Endodermal cell (in vitro differentiated cells): ENCODE data around the gene LRP3. TPM values are rescaled to one million over a fixed set of nuclear protein-coding genes. Genes with fewer than 3 reads are reported as not detected.
"Not testable (repeated sequence)": the region's sequence is repeated elsewhere in the genome, so short reads cannot be mapped to it uniquely, and the experiment has no call there.

Source experiments
- DNase-seq: peaks from one replicate; pipeline ENCODE4 v3.0.0-alpha.2; 2017
- H3K27ac ChIP-seq: 2 replicates; pipeline ENCODE4 v1.5.1; 2013; ENCODE audit warnings: mild to moderate bottlenecking, low read depth, low read length, moderate library complexity
- H3K27me3 ChIP-seq: 2 replicates; pipeline ENCODE4 v1.6.1; 2013; ENCODE audit warnings: mild to moderate bottlenecking, low read length, moderate library complexity; ENCODE audit not compliant: insufficient read depth, control insufficient read depth, poor library complexity, severe bottlenecking
- H3K36me3 ChIP-seq: 2 replicates; pipeline ENCODE4 v1.7.0; 2013; ENCODE audit warnings: mild to moderate bottlenecking, low read length, moderate library complexity; ENCODE audit not compliant: control insufficient read depth, insufficient read depth
- H3K4me1 ChIP-seq: one replicate; pipeline ENCODE4 v1.7.0; 2013; ENCODE audit warnings: low read length; ENCODE audit not compliant: control insufficient read depth, insufficient read depth
- H3K4me3 ChIP-seq: 2 replicates; pipeline ENCODE4 v1.5.1; 2013; ENCODE audit warnings: mild to moderate bottlenecking, low read length, moderate library complexity
- H3K9ac ChIP-seq: 2 replicates; pipeline ENCODE4 v1.6.1; 2013; ENCODE audit warnings: mild to moderate bottlenecking, low read length, moderate library complexity; ENCODE audit not compliant: poor library complexity, severe bottlenecking; ENCODE audit errors: extremely low read depth
- H3K9me3 ChIP-seq: 2 replicates; pipeline ENCODE4 v1.6.1; 2013; ENCODE audit warnings: mild to moderate bottlenecking, low read length, moderate library complexity; ENCODE audit not compliant: control insufficient read depth
- H3K27ac Mint-ChIP-seq: 2 replicates; pipeline ENCODE4 v1.8.0; 2020; ENCODE audit warnings: mixed read lengths
- H3K27me3 Mint-ChIP-seq: 2 replicates; pipeline ENCODE4 v1.8.0; 2021; ENCODE audit warnings: mild to moderate bottlenecking, mixed read lengths; ENCODE audit not compliant: insufficient read depth
- H3K36me3 Mint-ChIP-seq: 2 replicates; pipeline ENCODE4 v1.8.0; 2020; ENCODE audit warnings: low read depth, mixed read lengths
- H3K4me1 Mint-ChIP-seq: 2 replicates; pipeline ENCODE4 v1.8.0; 2020; ENCODE audit warnings: mixed read lengths
- H3K4me3 Mint-ChIP-seq: 2 replicates; pipeline ENCODE4 v1.8.0; 2020; ENCODE audit warnings: mild to moderate bottlenecking, moderate library complexity, mixed read lengths
- H3K9me3 Mint-ChIP-seq: 2 replicates; pipeline ENCODE4 v1.8.0; 2020; ENCODE audit warnings: mild to moderate bottlenecking, mixed read lengths
- WGBS, 2 experiments: methylation state at CpG; one replicate each; pipeline versions ENCODE4 v1.1.5 to v1.1.7; 2013; ENCODE audit warnings: missing lambda C conversion rate in 2 of 2, mixed read lengths in 1 of 2; ENCODE audit not compliant: insufficient coverage in 1 of 2, insufficient read length in 1 of 2; 5-methylcytosine and 5-hydroxymethylcytosine counted together
- total RNA-seq, 2 donors: library from RNA; stranded (reverse); fragmentation: NEBNext Ultra II Directional in 1 of 2; extraction: Animal tissue kit (Norgen Biotek cat#: 25700) in 1 of 2; gene quantifications; 2 replicates in 1 of 2; 3 replicates in 1 of 2; pipeline ENCODE4 v1.2.1, GENCODE V29; 2021
- TF ChIP-seq, protein P1 (sequence below): fragments of 200-600 bp; sonication (generic); conservative IDR thresholded peaks from 2 replicates; pipeline ENCODE4 v1.5.0; 2021; ENCODE audit warnings: antibody characterized with exemption, mild to moderate bottlenecking

LRP3 gene
- total RNA-seq, 2 donors from 2014 or later: 21.2 to 34.4 TPM

DNA sequence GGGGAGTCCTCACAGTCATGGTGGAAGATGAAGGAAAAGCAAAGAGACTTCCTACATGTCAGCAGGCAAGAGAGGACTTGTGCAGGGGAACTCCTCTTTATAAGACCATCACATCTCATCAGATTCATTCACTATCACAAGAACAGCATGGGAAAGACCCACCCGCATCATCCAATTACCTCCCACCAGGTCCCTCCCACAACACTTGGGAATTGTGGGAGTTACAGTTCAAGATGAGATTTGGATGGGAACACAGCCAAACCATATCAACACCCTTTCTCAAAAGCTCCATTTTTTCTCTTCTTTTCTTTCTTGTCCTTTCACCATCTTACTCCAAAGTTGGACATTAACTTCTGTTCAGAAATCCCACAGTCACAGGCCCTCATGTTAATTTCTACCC, 4.7 kb upstream of the LRP3 start:
- no peak overlapping the region for H3K4me3 Mint-ChIP-seq
- Histone ChIP-seq H3K27ac (no peak overlapping the region), H3K36me3 (no peaks in the 10 kb centered on the region), H3K27me3 (peaks cover 18% of the 10 kb centered on the region), H3K4me1 (no peaks in the 10 kb centered on the region), H3K9ac (no peak overlapping the region), H3K9me3 (no peaks in the 10 kb centered on the region), H3K4me3 (no peak overlapping the region)
- DNase-seq: peak; percentile 7
- no peak overlapping the region for H3K27ac Mint-ChIP-seq
- H3K4me1 Mint-ChIP-seq: no peaks in the 10 kb centered on the region
- H3K27me3 Mint-ChIP-seq: peaks cover 35% of the 10 kb centered on the region
- no CpG with 5 or more reads among the region's 1 CpG for WGBS, 2 experiments
- TF ChIP-seq, protein P1, sequence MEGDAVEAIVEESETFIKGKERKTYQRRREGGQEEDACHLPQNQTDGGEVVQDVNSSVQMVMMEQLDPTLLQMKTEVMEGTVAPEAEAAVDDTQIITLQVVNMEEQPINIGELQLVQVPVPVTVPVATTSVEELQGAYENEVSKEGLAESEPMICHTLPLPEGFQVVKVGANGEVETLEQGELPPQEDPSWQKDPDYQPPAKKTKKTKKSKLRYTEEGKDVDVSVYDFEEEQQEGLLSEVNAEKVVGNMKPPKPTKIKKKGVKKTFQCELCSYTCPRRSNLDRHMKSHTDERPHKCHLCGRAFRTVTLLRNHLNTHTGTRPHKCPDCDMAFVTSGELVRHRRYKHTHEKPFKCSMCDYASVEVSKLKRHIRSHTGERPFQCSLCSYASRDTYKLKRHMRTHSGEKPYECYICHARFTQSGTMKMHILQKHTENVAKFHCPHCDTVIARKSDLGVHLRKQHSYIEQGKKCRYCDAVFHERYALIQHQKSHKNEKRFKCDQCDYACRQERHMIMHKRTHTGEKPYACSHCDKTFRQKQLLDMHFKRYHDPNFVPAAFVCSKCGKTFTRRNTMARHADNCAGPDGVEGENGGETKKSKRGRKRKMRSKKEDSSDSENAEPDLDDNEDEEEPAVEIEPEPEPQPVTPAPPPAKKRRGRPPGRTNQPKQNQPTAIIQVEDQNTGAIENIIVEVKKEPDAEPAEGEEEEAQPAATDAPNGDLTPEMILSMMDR: no peak
- H3K36me3 Mint-ChIP-seq: no peaks in the 10 kb centered on the region
- no peaks in the 10 kb centered on the region for H3K9me3 Mint-ChIP-seq

DNA sequence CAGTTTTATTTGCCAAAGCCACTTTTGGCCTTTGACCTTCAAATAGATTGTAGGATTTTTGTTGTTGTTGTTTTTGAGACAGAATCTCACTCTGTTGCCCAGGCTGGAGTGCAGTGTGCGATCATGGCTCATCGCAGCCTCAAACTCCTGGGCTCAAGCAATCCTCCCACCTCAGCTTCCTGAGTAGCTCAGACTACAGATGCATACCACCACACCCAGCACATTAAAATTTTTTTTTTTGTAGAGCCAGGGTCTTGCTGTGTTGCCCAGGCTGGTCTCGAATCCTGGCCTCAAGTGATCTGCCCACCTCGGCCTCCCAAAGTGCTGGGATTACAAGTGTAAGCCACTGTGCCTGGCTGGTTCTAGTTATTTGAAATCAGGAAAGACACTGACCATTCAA, 3.0 kb upstream of the LRP3 start:
- 91 to 94% methylated on average over 4 of the region's 4 CpGs for WGBS, 2 experiments
- H3K4me3 ChIP-seq, H3K9me3 Mint-ChIP-seq, H3K4me1 Mint-ChIP-seq, H3K27ac ChIP-seq, H3K4me3 Mint-ChIP-seq, H3K9ac ChIP-seq, H3K27ac Mint-ChIP-seq, H3K36me3 ChIP-seq, DNase-seq, H3K4me1 ChIP-seq, H3K9me3 ChIP-seq, H3K36me3 Mint-ChIP-seq: not testable (repeated sequence)
- peaks cover 35% of the 10 kb centered on the region for H3K27me3 Mint-ChIP-seq
- H3K27me3 ChIP-seq: peaks cover 18% of the 10 kb centered on the region

DNA sequence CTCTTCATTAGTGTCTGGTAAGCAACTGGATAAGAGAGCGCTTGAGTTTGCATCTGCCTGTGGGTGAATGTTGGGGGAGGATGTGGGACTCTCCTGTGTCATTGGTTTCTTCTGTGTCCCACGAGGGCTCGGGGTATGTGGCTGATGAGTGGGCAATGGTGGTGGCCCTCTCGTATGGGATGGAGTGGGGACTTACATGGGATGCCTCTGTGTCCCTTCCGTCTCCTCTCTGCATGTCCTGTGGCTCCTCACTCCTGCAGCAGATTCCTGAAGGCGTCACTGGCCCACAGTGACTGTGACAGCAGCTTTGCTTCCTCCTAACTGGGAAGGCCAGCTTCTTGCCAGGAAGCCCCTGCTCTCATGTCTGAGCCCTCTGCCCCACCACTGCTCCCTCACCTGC, 2.6 kb upstream of the LRP3 start:
- Mint-ChIP-seq H3K9me3 (no peaks in the 10 kb centered on the region), H3K27ac (no peak overlapping the region), H3K27me3 (peaks cover 35% of the 10 kb centered on the region), H3K4me1 (no peaks in the 10 kb centered on the region), H3K4me3 (no peak overlapping the region), H3K36me3 (no peaks in the 10 kb centered on the region)
- Histone ChIP-seq H3K9me3 (no peaks in the 10 kb centered on the region), H3K4me1 (no peaks in the 10 kb centered on the region), H3K9ac (no peak overlapping the region), H3K36me3 (no peaks in the 10 kb centered on the region), H3K4me3 (no peak overlapping the region), H3K27ac (no peak overlapping the region), H3K27me3 (peaks cover 18% of the 10 kb centered on the region)
- TF ChIP-seq, protein P1: no peak
- WGBS, 2 experiments: 93 to 96% methylated on average over 4 to 6 of the region's 6 CpGs
- DNase-seq: peak; percentile 28

DNA sequence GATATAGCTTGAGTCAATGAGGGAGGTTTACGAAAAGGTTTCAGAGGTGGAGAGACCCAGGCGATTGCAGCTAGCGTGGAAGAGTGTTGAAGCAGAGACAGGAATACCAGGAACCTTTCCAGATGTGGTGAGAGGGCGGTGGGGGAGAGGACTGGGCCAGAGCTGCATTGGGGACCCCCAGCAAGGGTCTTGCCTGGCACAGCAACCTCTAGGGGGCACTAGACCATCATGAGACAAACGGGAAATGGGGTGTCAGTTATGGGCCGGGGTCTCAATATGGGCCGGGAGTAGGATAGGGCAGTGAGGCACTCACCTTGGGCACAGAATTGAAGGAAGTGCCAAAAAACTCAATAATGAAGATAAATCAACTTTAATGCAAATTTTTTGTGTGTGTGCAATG, 2.1 kb upstream of the LRP3 start:
- H3K9ac ChIP-seq: no peak overlapping the region
- TF ChIP-seq, protein P1: peak; percentile 70
- no peaks in the 10 kb centered on the region for H3K4me1 ChIP-seq
- Mint-ChIP-seq H3K4me1 (no peaks in the 10 kb centered on the region), H3K36me3 (peaks cover 4% of the 10 kb centered on the region), H3K4me3 (no peak overlapping the region), H3K27me3 (peaks cover 35% of the 10 kb centered on the region), H3K9me3 (no peaks in the 10 kb centered on the region), H3K27ac (no peak overlapping the region)
- WGBS, 2 experiments: 89 to 92% methylated on average over 7 of the region's 7 CpGs
- H3K27me3 ChIP-seq: peaks cover 18% of the 10 kb centered on the region
- H3K27ac ChIP-seq: no peak overlapping the region
- DNase-seq: peak; percentile 71
- no peak overlapping the region for H3K4me3 ChIP-seq
- no peaks in the 10 kb centered on the region for H3K9me3 ChIP-seq
- no peaks in the 10 kb centered on the region for H3K36me3 ChIP-seq
